Smooth muscle cell (in vitro differentiated cells): ENCODE measurements around the gene MAGED1. TPM values are rescaled to one million over a fixed set of nuclear protein-coding genes. Genes with fewer than 3 reads are reported as not detected.
A peak's percentile ranks its signal among the peaks of the same experiment; 100 is the strongest.

Source experiments
- DNase-seq: peaks from one replicate; lab custom pipeline; 2025; ENCODE audit not compliant: unreplicated experiment; lab: John Stamatoyannopoulos, UW
- H2AFZ ChIP-seq: fragments of 200-600 bp; sonication (generic); 2 replicates; pipeline ENCODE4 v1.6.0; 2016; ENCODE audit warnings: antibody characterized with exemption, low read depth, mild to moderate bottlenecking
- H3F3A ChIP-seq: fragments of 200-600 bp; sonication (generic); 2 replicates; pipeline ENCODE4 v1.6.0; 2017; ENCODE audit warnings: antibody characterized with exemption, low read depth
- H3K27ac ChIP-seq: fragments of 200-600 bp; sonication (generic); 2 replicates; pipeline ENCODE4 v1.5.1; 2016; ENCODE audit warnings: low read depth, mild to moderate bottlenecking
- H3K27me3 ChIP-seq: fragments of 200-600 bp; sonication (generic); 2 replicates; pipeline ENCODE4 v1.6.1; 2016; ENCODE audit warnings: low read depth, mild to moderate bottlenecking
- H3K36me3 ChIP-seq: fragments of 200-600 bp; sonication (generic); 2 replicates; pipeline ENCODE4 v1.5.1; 2016; ENCODE audit warnings: low read depth
- H3K4me1 ChIP-seq: fragments of 200-600 bp; sonication (generic); 2 replicates; pipeline ENCODE4 v1.5.1; 2016; ENCODE audit warnings: low read depth
- H3K4me2 ChIP-seq: fragments of 200-600 bp; sonication (generic); 2 replicates; pipeline ENCODE4 v1.6.0; 2016; ENCODE audit warnings: mild to moderate bottlenecking
- H3K4me3 ChIP-seq: fragments of 200-600 bp; sonication (generic); 2 replicates; pipeline ENCODE4 v1.5.1; 2016; ENCODE audit warnings: mild to moderate bottlenecking
- H3K79me2 ChIP-seq: fragments of 200-600 bp; sonication (generic); 2 replicates; pipeline ENCODE4 v1.6.0; 2016; ENCODE audit warnings: low read depth, mild to moderate bottlenecking
- H3K9ac ChIP-seq: fragments of 200-600 bp; sonication (generic); 2 replicates; pipeline ENCODE4 v1.6.0; 2016; ENCODE audit warnings: low read depth
- H3K9me3 ChIP-seq: fragments of 200-600 bp; sonication (generic); replicated peaks from 2 replicates; pipeline ENCODE4 v1.5.1; 2016; ENCODE audit warnings: low read depth
- H4K20me1 ChIP-seq: fragments of 200-600 bp; sonication (generic); 2 replicates; pipeline ENCODE4 v1.6.0; 2016; ENCODE audit warnings: low read depth
- WGBS: methylation state at CpG from one replicate; pipeline ENCODE4 v1.1.7; 2016; ENCODE audit warnings: low lambda C conversion rate; 5-methylcytosine and 5-hydroxymethylcytosine counted together
- polyA plus RNA-seq: library from polyadenylated mRNA; unstranded; fragments of >200 nt; fragmentation: Nextera tagmentation; extraction: Ambion mirVana; gene quantifications from 2 replicates; pipeline ENCODE4 v1.2.1, GENCODE V29; 2016
- total RNA-seq: library from RNA; depleted of rRNA; stranded (reverse); fragments of >200 nt; gene quantifications from 2 replicates; pipeline ENCODE4 v1.2.3, GENCODE V29; 2014
- TF ChIP-seq, protein P1 (sequence below): fragments of 200-600 bp; sonication (generic); IDR thresholded peaks from 2 replicates; pipeline ENCODE4 v1.5.1; 2017; ENCODE audit warnings: borderline replicate concordance, mild to moderate bottlenecking, antibody characterized with exemption; ENCODE audit not compliant: insufficient read depth, poor library complexity, severe bottlenecking

MAGED1 gene
- total and polyA plus RNA-seq, 2 experiments from 2014 or later, result 409 to 614 TPM

DNA sequence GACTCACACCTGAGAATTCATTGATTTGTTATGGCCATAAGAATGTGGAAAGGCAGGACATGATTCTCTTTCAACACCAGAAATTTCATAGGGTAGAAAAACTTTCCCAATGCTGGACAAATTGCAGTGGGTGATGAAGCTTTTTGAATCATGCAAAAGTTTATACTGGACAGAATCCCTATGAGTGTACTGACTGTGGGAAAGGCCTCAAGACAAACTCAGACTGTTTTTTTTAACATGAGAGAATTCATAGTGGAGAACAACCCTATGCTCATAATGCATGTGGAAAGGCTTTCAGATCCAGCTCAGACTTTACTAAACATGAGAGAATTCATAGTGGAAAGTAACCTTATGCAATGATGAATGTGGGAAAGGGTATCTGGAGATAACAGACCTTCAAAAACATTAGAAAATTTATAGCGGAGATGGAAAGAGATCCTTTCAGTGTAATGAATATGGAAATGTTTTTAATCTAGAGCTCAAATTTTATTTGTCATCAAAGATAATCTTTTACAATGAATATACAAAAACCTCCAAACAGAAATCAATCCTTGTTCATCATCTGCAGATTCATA is 36.2 kb upstream of the MAGED1 start:
- WGBS, result 74% methylated on average over 1 of the region's 1 CpG
- H3K9me3 ChIP-seq, result peaks cover 5% of the 10 kb centered on the region
- H3K36me3 ChIP-seq, result no peaks in the 10 kb centered on the region
- TF ChIP-seq, protein P1, sequence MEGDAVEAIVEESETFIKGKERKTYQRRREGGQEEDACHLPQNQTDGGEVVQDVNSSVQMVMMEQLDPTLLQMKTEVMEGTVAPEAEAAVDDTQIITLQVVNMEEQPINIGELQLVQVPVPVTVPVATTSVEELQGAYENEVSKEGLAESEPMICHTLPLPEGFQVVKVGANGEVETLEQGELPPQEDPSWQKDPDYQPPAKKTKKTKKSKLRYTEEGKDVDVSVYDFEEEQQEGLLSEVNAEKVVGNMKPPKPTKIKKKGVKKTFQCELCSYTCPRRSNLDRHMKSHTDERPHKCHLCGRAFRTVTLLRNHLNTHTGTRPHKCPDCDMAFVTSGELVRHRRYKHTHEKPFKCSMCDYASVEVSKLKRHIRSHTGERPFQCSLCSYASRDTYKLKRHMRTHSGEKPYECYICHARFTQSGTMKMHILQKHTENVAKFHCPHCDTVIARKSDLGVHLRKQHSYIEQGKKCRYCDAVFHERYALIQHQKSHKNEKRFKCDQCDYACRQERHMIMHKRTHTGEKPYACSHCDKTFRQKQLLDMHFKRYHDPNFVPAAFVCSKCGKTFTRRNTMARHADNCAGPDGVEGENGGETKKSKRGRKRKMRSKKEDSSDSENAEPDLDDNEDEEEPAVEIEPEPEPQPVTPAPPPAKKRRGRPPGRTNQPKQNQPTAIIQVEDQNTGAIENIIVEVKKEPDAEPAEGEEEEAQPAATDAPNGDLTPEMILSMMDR, result no peak
- no peak overlapping the region for H3K9ac ChIP-seq
- no peak overlapping the region for H2AFZ ChIP-seq
- no peak overlapping the region for H3K4me3 ChIP-seq
- no peak overlapping the region for H3K27ac ChIP-seq
- H3K4me2 ChIP-seq, result no peak overlapping the region
- H3K79me2 ChIP-seq, result no peaks in the 10 kb centered on the region
- DNase-seq, result no peak
- peaks cover 5% of the 10 kb centered on the region for H4K20me1 ChIP-seq
- no peaks in the 10 kb centered on the region for H3K27me3 ChIP-seq
- no peaks in the 10 kb centered on the region for H3F3A ChIP-seq
- peaks cover 1% of the 10 kb centered on the region for H3K4me1 ChIP-seq

DNA sequence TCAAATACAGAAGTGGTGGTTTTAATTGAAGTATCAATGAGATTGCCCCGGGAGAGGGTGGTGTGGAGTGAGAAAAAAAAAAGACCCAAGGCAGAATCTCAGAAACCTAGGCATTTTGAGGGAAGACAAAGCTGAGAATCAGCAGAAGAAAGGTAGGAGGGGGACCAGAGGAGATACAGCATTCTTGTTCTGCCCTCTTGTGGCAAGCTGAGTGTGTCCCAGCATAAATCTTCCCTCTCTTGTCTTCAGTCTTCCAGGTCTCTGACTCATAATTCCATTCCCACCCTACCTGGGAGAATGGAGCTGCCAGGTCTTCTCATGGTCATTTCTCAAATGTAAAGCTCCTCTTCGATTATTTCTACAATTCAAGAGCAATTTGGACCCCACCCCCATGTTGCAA is 32.7 kb upstream of the MAGED1 start:
- H3K27ac ChIP-seq, result no peak overlapping the region
- H3K27me3 ChIP-seq, result no peaks in the 10 kb centered on the region
- H3K79me2 ChIP-seq, result peaks cover 17% of the 10 kb centered on the region
- H3K36me3 ChIP-seq, result no peaks in the 10 kb centered on the region
- no peak overlapping the region for H3K9ac ChIP-seq
- no peak overlapping the region for H3K4me3 ChIP-seq
- H3F3A ChIP-seq, result no peaks in the 10 kb centered on the region
- TF ChIP-seq, protein P1, result peak; percentile 42
- peaks cover 5% of the 10 kb centered on the region for H3K9me3 ChIP-seq
- DNase-seq, result no peak
- H3K4me1 ChIP-seq, result no peaks in the 10 kb centered on the region
- peaks cover 8% of the 10 kb centered on the region for H4K20me1 ChIP-seq
- 21% methylated on average over 2 of the region's 2 CpGs for WGBS
- H3K4me2 ChIP-seq, result no peak overlapping the region
- H2AFZ ChIP-seq, result no peak overlapping the region

DNA sequence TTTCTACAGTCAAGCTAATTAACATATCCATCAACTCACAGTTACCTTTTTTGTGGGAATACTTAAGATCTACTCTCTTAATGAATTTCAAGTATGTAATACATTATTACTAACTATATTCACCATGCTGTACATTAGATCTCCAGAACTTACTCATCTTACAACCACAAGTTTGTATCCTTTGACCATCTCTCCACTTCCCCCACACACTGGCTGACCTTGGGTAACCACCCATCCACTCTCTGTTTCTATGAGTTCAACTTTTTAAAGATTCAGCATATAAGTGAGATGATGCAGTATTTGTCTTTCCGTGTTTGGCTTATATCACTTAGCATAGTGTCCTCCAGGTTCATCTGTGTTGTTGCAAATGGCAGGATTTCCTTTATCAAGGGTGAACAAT is 30.5 kb upstream of the MAGED1 start:
- Histone ChIP-seq H3K9me3 (no peaks in the 10 kb centered on the region), H3K27ac (no peak overlapping the region), H3K4me3 (no peak overlapping the region), H3K27me3 (no peaks in the 10 kb centered on the region), H3K4me2 (no peak overlapping the region), H3F3A (no peaks in the 10 kb centered on the region), H3K36me3 (no peaks in the 10 kb centered on the region), H3K79me2 (peaks cover 17% of the 10 kb centered on the region), H3K4me1 (no peaks in the 10 kb centered on the region), H3K9ac (no peak overlapping the region), H2AFZ (no peak overlapping the region), H4K20me1 (peaks cover 8% of the 10 kb centered on the region)
- TF ChIP-seq, protein P1, result no peak
- WGBS, result 77% methylated on average over 1 of the region's 1 CpG
- no peak for DNase-seq

DNA sequence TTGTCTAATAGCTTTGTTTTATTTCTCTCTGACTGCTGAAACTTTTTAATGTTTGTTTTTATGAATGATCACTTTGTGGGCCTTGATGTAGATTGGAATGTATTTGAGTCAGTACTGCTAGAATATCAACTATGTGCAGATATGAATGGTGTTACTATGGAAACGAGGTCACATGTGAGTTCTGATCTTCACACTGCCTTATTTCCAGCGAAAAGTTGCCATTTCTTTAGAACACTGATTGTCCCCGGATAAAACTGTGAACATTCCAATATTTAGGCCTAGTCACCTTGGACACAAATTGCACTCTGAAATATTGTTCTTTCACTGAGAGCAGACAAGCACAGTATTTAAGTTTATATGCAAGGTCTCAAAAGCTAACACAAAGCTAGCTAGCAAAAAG is 27.2 kb upstream of the MAGED1 start:
- no peaks in the 10 kb centered on the region for H3F3A ChIP-seq
- peaks cover 17% of the 10 kb centered on the region for H3K79me2 ChIP-seq
- no peak overlapping the region for H2AFZ ChIP-seq
- H3K4me3 ChIP-seq, result no peak overlapping the region
- H3K27me3 ChIP-seq, result no peaks in the 10 kb centered on the region
- peaks cover 6% of the 10 kb centered on the region for H4K20me1 ChIP-seq
- no peaks in the 10 kb centered on the region for H3K4me1 ChIP-seq
- no peak overlapping the region for H3K27ac ChIP-seq
- no peak for DNase-seq
- H3K9ac ChIP-seq, result no peak overlapping the region
- WGBS, result 69% methylated on average over 3 of the region's 3 CpGs
- no peaks in the 10 kb centered on the region for H3K36me3 ChIP-seq
- no peaks in the 10 kb centered on the region for H3K9me3 ChIP-seq
- TF ChIP-seq, protein P1, result no peak
- no peak overlapping the region for H3K4me2 ChIP-seq
